Keratinocyte (primary cell): ENCODE data around the gene RCCD1.

Experiments
- CTCF ChIP-seq, 3 experiments: IDR thresholded peaks in 1 of 3; conservative IDR thresholded peaks in 1 of 3; optimal IDR thresholded peaks in 1 of 3; 2 replicates in 2 of 3; 3 replicates in 1 of 3; pipeline versions ENCODE3 to v1.5.1; 2011; ENCODE audit warnings: low read length in 3 of 3, mild to moderate bottlenecking in 3 of 3, moderate library complexity in 2 of 3, control low read depth in 1 of 3, inconsistent platforms in 1 of 3; ENCODE audit not compliant: insufficient read depth in 2 of 3; ENCODE audit errors: extremely low read depth in 1 of 3
- EZH2 ChIP-seq: IDR thresholded peaks from one replicate; pipeline ENCODE4 v1.6.1; 2012; ENCODE audit warnings: inconsistent platforms, mild to moderate bottlenecking, low read length, moderate library complexity

- no peak for TF ChIP-seq CTCF (optimal IDR thresholded peaks at IDR 0.05 in 1 of 3, IDR thresholded peaks at IDR 0.05 in 1 of 3, conservative IDR thresholded peaks at IDR 0.05 in 1 of 3; ENCODE audit: extremely low read depth in 1 of 3, insufficient read depth in 2 of 3, low read length in 3 of 3)
- no peak for TF ChIP-seq EZH2
Measured at GRCh38 chr15:90998737-90999136, 44.1 kb downstream of the RCCD1 start.
